Measurements from ENCODE around the gene MRPS18B. TPM values are rescaled to one million over a fixed set of nuclear protein-coding genes. Genes with fewer than 3 reads are reported as not detected.

MRPS18B gene
- total and polyA plus RNA-seq, 2 of the 13 experiments (the other 11 are each of a cell fraction or from before 2014, with no cell fraction given): 125 to 131 TPM

DNA sequence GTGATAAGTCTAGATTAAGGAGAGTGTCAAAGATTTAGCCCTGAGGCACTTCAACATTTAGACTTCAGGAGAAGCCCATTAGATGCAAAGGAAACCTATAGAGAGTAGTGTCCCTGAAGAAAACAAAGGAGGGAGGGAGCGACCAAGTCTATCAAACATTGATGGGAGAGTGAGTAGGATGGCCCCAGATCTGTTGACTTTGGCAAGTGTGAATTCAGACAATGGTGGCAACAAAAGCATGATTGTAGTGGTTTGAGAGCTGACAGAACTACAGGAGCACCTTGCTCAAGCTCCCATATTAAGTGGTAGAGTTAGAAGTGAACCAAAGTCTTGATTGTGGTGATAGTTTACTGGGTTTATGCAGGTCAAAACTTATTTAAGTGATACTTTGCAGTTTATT, 47.4 kb upstream of the MRPS18B start (continued):
- TF ChIP-seq, protein P1, sequence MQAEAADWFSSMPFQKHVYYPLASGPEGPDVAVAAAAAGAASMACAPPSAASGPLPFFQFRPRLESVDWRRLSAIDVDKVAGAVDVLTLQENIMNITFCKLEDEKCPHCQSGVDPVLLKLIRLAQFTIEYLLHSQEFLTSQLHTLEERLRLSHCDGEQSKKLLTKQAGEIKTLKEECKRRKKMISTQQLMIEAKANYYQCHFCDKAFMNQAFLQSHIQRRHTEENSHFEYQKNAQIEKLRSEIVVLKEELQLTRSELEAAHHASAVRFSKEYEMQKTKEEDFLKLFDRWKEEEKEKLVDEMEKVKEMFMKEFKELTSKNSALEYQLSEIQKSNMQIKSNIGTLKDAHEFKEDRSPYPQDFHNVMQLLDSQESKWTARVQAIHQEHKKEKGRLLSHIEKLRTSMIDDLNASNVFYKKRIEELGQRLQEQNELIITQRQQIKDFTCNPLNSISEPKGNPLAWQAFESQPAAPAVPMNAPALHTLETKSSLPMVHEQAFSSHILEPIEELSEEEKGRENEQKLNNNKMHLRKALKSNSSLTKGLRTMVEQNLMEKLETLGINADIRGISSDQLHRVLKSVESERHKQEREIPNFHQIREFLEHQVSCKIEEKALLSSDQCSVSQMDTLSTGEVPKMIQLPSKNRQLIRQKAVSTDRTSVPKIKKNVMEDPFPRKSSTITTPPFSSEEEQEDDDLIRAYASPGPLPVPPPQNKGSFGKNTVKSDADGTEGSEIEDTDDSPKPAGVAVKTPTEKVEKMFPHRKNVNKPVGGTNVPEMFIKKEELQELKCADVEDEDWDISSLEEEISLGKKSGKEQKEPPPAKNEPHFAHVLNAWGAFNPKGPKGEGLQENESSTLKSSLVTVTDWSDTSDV (CRISPR knock-in tag; IDR thresholded peaks at IDR 0.05): no peak
- TF ChIP-seq ZNF251 (CRISPR knock-in tag; IDR thresholded peaks at IDR 0.05) (no peak), TAF1 (CRISPR knock-in tag; IDR thresholded peaks at IDR 0.05) (no peak), ZNF878 (CRISPR knock-in tag; IDR thresholded peaks at IDR 0.05) (no peak), RFX1 (IDR thresholded peaks at IDR 0.05) (no peak), SOX5 (CRISPR knock-in tag; IDR thresholded peaks at IDR 0.05; ENCODE audit: borderline replicate concordance) (peak; percentile 96), ZNF644 (CRISPR knock-in tag; IDR thresholded peaks at IDR 0.05; ENCODE audit: low read depth) (0 out of 2 replicates have a peak, but pooled peaks have one; percentile 54), ZNF383 (CRISPR knock-in tag; IDR thresholded peaks at IDR 0.05; ENCODE audit: borderline replicate concordance) (no peak), TBX3 (IDR thresholded peaks at IDR 0.05; ENCODE audit: borderline replicate concordance) (peak; percentile 31; the same call in 1 of the 2 replicates), CENPX (CRISPR knock-in tag; IDR thresholded peaks at IDR 0.05) (no peak), SMARCE1 (IDR thresholded peaks at IDR 0.05; ENCODE audit: borderline replicate concordance) (no peak), MAZ (IDR thresholded peaks at IDR 0.05; ENCODE audit: borderline replicate concordance, low read depth, low read length) (0 out of 2 replicates have a peak, but pooled peaks have one; percentile 17), MAZ (CRISPR knock-in tag; IDR thresholded peaks at IDR 0.05; ENCODE audit: low read depth) (no peak), ETV5 (CRISPR knock-in tag; IDR thresholded peaks at IDR 0.05; ENCODE audit: borderline replicate concordance) (no peak), FOXA1 (IDR thresholded peaks at IDR 0.05) (no peak), FOXA1 (CRISPR knock-in tag; IDR thresholded peaks at IDR 0.05) (0 out of 2 replicates have a peak, but pooled peaks have one; percentile 31), ZNF709 (CRISPR knock-in tag; IDR thresholded peaks at IDR 0.05) (no peak; the same call in 1 of the 2 replicates), EEA1 (CRISPR knock-in tag; IDR thresholded peaks at IDR 0.05; ENCODE audit: borderline replicate concordance) (no peak), SOX13 (IDR thresholded peaks at IDR 0.05) (peak; percentile 92), SOX13 (CRISPR knock-in tag; conservative IDR thresholded peaks at IDR 0.05 in 1 of 2, IDR thresholded peaks at IDR 0.05 in 1 of 2) (peak in 1 of 2 experiments; percentile 98; a peak in 2 of 4 replicates), SOX6 (IDR thresholded peaks at IDR 0.05) (no peak), SOX6 (CRISPR knock-in tag; IDR thresholded peaks at IDR 0.05) (peak; percentile 89), ATM (IDR thresholded peaks at IDR 0.05; ENCODE audit: borderline replicate concordance) (no peak), NR3C1 (CRISPR knock-in tag; IDR thresholded peaks at IDR 0.05) (no peak), SP5 (CRISPR knock-in tag; IDR thresholded peaks at IDR 0.05; ENCODE audit: borderline replicate concordance, low read depth) (0 out of 2 replicates have a peak, but pooled peaks have one; percentile 17)
- TF ChIP-seq, protein P2, sequence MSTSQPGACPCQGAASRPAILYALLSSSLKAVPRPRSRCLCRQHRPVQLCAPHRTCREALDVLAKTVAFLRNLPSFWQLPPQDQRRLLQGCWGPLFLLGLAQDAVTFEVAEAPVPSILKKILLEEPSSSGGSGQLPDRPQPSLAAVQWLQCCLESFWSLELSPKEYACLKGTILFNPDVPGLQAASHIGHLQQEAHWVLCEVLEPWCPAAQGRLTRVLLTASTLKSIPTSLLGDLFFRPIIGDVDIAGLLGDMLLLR (CRISPR knock-in tag; IDR thresholded peaks at IDR 0.05): no peak
- TF ChIP-seq, protein P3, sequence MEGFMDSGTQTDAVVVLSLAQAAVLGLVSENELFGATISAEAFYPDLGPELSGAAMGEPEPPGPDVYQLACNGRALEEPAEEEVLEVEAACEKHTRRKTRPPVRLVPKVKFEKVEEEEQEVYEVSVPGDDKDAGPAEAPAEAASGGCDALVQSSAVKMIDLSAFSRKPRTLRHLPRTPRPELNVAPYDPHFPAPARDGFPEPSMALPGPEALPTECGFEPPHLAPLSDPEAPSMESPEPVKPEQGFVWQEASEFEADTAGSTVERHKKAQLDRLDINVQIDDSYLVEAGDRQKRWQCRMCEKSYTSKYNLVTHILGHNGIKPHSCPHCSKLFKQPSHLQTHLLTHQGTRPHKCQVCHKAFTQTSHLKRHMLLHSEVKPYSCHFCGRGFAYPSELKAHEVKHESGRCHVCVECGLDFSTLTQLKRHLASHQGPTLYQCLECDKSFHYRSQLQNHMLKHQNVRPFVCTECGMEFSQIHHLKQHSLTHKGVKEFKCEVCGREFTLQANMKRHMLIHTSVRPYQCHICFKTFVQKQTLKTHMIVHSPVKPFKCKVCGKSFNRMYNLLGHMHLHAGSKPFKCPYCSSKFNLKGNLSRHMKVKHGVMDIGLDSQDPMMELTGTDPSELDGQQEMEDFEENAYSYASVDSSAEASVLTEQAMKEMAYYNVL (CRISPR knock-in tag; IDR thresholded peaks at IDR 0.05; ENCODE audit: borderline replicate concordance): no peak
- TF ChIP-seq, protein P4, sequence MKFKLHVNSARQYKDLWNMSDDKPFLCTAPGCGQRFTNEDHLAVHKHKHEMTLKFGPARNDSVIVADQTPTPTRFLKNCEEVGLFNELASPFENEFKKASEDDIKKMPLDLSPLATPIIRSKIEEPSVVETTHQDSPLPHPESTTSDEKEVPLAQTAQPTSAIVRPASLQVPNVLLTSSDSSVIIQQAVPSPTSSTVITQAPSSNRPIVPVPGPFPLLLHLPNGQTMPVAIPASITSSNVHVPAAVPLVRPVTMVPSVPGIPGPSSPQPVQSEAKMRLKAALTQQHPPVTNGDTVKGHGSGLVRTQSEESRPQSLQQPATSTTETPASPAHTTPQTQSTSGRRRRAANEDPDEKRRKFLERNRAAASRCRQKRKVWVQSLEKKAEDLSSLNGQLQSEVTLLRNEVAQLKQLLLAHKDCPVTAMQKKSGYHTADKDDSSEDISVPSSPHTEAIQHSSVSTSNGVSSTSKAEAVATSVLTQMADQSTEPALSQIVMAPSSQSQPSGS (CRISPR knock-in tag; IDR thresholded peaks at IDR 0.05): no peak

Data from HepG2 (cell line).